GM21447 (cell line): ENCODE data around the gene SLC9A2.

Experiments used
- ATAC-seq: cut with Tn5 transposase; IDR thresholded peaks from one replicate; pipeline ENCODE4 v1.9.1; 2021; ENCODE audit not compliant: unreplicated experiment

Gene SLC9A2

GRCh38 chr2:102672107-102672776 is 52.9 kb downstream of the SLC9A2 start:
- ATAC-seq: no peak

GRCh38 chr2:102674370-102674769 is 55.0 kb downstream of the SLC9A2 start:
- ATAC-seq: no peak

GRCh38 chr2:102674836-102675235 is 55.5 kb downstream of the SLC9A2 start:
- ATAC-seq: no peak

GRCh38 chr2:102677244-102678215 is 58.2 kb downstream of the SLC9A2 start:
- no peak for ATAC-seq

- no peak for ATAC-seq
Measured at GRCh38 chr2:102678442-102678841, 59.1 kb downstream of the SLC9A2 start.

GRCh38 chr2:102686479-102687439 is 67.4 kb downstream of the SLC9A2 start:
- no peak for ATAC-seq

GRCh38 chr2:102690012-102690411 is 70.7 kb downstream of the SLC9A2 start:
- ATAC-seq: no peak

- ATAC-seq: no peak
Measured at GRCh38 chr2:102696463-102696862, 77.1 kb downstream of the SLC9A2 start.

- no peak for ATAC-seq
Measured at GRCh38 chr2:102698369-102699111, 79.2 kb downstream of the SLC9A2 start.

GRCh38 chr2:102703305-102703704 is 84.0 kb downstream of the SLC9A2 start:
- no peak for ATAC-seq

GRCh38 chr2:102703748-102704147 is 84.4 kb downstream of the SLC9A2 start:
- no peak for ATAC-seq

GRCh38 chr2:102704531-102704930 is 85.2 kb downstream of the SLC9A2 start:
- no peak for ATAC-seq

- no peak for ATAC-seq
Measured at GRCh38 chr2:102707796-102708695, 88.7 kb downstream of the SLC9A2 start.

- ATAC-seq: no peak
Measured at GRCh38 chr2:102708847-102709559, 89.7 kb downstream of the SLC9A2 start.

- ATAC-seq: no peak
Measured at GRCh38 chr2:102717308-102718018, 98.1 kb downstream of the SLC9A2 start.

- no peak for ATAC-seq
Measured at GRCh38 chr2:102718387-102719316, 99.3 kb downstream of the SLC9A2 start.

GRCh38 chr2:102724016-102724490 is 104.7 kb downstream of the SLC9A2 start:
- no peak for ATAC-seq
